K562 (cell line): Measurements from ENCODE around the gene NKAIN4. TPM values are rescaled to one million over a fixed set of nuclear protein-coding genes. Genes with fewer than 3 reads are reported as not detected.

Experiments used
- ESRRA ChIP-seq: fragments of 450-650 bp; IDR thresholded peaks from 2 replicates; pipeline ENCODE4 v1.6.1; 2014; ENCODE audit warnings: low read depth, mild to moderate bottlenecking, moderate library complexity, borderline replicate concordance
- FOXK2 ChIP-seq, 2 experiments: fragments of 450-650 bp; IDR thresholded peaks in 1 of 2; conservative IDR thresholded peaks in 1 of 2; 2 replicates each; pipeline ENCODE4 v1.6.1; 2016; ENCODE audit warnings: low read depth in 2 of 2, mild to moderate bottlenecking in 1 of 2
- FUS ChIP-seq: fragments of 200-400 bp; formaldehyde crosslinking; optimal IDR thresholded peaks from 2 replicates; pipeline ENCODE3; 2017; ENCODE audit warnings: low read depth, low read length
- GABPB1 ChIP-seq: sonication (generic); formaldehyde crosslinking; IDR thresholded peaks from 2 replicates; pipeline ENCODE4 v1.8.0; 2022; ENCODE audit warnings: mild to moderate bottlenecking, missing genetic modification reagents
- HDGF ChIP-seq: fragments of 450-650 bp; IDR thresholded peaks from 2 replicates; pipeline ENCODE4 v1.6.1; 2016
- HMGN3 ChIP-seq: IDR thresholded peaks from 2 replicates; pipeline ENCODE4 v1.6.1; 2011; ENCODE audit warnings: borderline replicate concordance, low read depth, mild to moderate bottlenecking, mixed read lengths, low read length; ENCODE audit not compliant: insufficient read length; ENCODE audit errors: extremely low read depth
- HNRNPK ChIP-seq: fragments of 200-400 bp; formaldehyde crosslinking; IDR thresholded peaks from one replicate; pipeline ENCODE4 v1.6.1; 2018; ENCODE audit warnings: mild to moderate bottlenecking, low read depth, low read length; ENCODE audit not compliant: poor library complexity, severe bottlenecking
- NFRKB ChIP-seq: fragments of 450-650 bp; IDR thresholded peaks from 2 replicates; pipeline ENCODE4 v1.6.1; 2016; ENCODE audit warnings: low read depth
- POLR2H ChIP-seq: IDR thresholded peaks from 2 replicates; pipeline ENCODE4 v1.6.1; 2016; ENCODE audit warnings: missing genetic modification characterization, low read depth, mild to moderate bottlenecking, control low read depth, missing compliant biosample characterization, moderate library complexity
- RNF2 ChIP-seq: sonication (generic); IDR thresholded peaks from 2 replicates; pipeline ENCODE4 v1.6.1; 2016
- SMARCE1 ChIP-seq: fragments of 450-650 bp; IDR thresholded peaks from 2 replicates; pipeline ENCODE4 v1.7.1; 2016; ENCODE audit warnings: mild to moderate bottlenecking
- STAT5B ChIP-seq: fragments of 250-450 bp; sonication (Bioruptor Pico); IDR thresholded peaks from 2 replicates; pipeline ENCODE4 v1.8.0; 2021; ENCODE audit warnings: mild to moderate bottlenecking, inconsistent platforms
- TEAD1 ChIP-seq, 2 experiments: fragments of 450-650 bp in 1 of 2; sonication (generic) in 1 of 2; formaldehyde crosslinking; IDR thresholded peaks; 2 replicates each; pipeline versions ENCODE4 v1.4.0 to v1.8.0; 2020 to 2022; ENCODE audit warnings: mild to moderate bottlenecking in 2 of 2, missing genetic modification reagents in 1 of 2
- ZFX ChIP-seq: sonication (generic); formaldehyde crosslinking; IDR thresholded peaks from 2 replicates; pipeline ENCODE4 v1.8.0; 2022; ENCODE audit warnings: mild to moderate bottlenecking, missing genetic modification reagents, moderate library complexity
- ZNF778 ChIP-seq: fragments of 450-650 bp; formaldehyde crosslinking; IDR thresholded peaks from 2 replicates; pipeline ENCODE4 v1.4.0; 2020; ENCODE audit warnings: mild to moderate bottlenecking, moderate library complexity
- ZSCAN29 ChIP-seq: fragments of 450-650 bp; IDR thresholded peaks from 2 replicates; pipeline ENCODE4 v1.6.1; 2017
- polyA plus RNA-seq, 8 experiments: library from polyadenylated mRNA; depleted of rRNA in 4 of 8; stranded (reverse) in 5 of 8; unstranded in 3 of 8; fragments of >200 nt; fragmentation: Nextera tagmentation in 2 of 8; fragmentation: Illumina TruSeq in 1 of 8; extraction: Ambion mirVana in 2 of 8; extraction: Trizol in 1 of 8; gene quantifications; 2 replicates each; pipeline versions ENCODE4 v1.2.1 to v1.2.3, GENCODE V29; 2011 to 2014; ENCODE audit warnings: inconsistent platforms in 1 of 8, missing spikeins in 1 of 8
- total RNA-seq, 7 experiments: library from RNA; depleted of rRNA in 6 of 7; stranded (reverse); fragments of >200 nt in 6 of 7; fragmentation: Illumina TruSeq in 2 of 7; extraction: Trizol in 2 of 7; gene quantifications; 2 replicates each; pipeline versions ENCODE4 v1.2.1 to v1.2.3, GENCODE V29; 2011 to 2021; ENCODE audit warnings: low replicate concordance in 1 of 7
- TF ChIP-seq, protein P1 (sequence below): fragments of 450-650 bp; formaldehyde crosslinking; conservative IDR thresholded peaks from 2 replicates; pipeline ENCODE4 v1.4.0; 2022; ENCODE audit warnings: mild to moderate bottlenecking, missing genetic modification characterization
- TF ChIP-seq, protein P2 (sequence below): sonication (generic); formaldehyde crosslinking; IDR thresholded peaks from 2 replicates; pipeline ENCODE4 v1.5.0; 2020; ENCODE audit warnings: missing genetic modification reagents
- TF ChIP-seq, protein P3 (sequence below): fragments of 450-650 bp; formaldehyde crosslinking; IDR thresholded peaks from 2 replicates; pipeline ENCODE4 v1.4.0; 2022; ENCODE audit warnings: missing genetic modification characterization
- TF ChIP-seq, protein P4 (sequence below): fragments of 250-450 bp; sonication (Bioruptor Pico); IDR thresholded peaks from 2 replicates; pipeline ENCODE4 v1.4.0; 2020; ENCODE audit warnings: mild to moderate bottlenecking, moderate library complexity
- TF ChIP-seq, protein P5 (sequence below): fragments of 200-800 bp; sonication (Bioruptor generic); IDR thresholded peaks from 2 replicates; pipeline ENCODE4 v1.6.1; 2017; ENCODE audit warnings: missing genetic modification characterization, missing compliant biosample characterization

NKAIN4 gene
- total and polyA plus RNA-seq, 9 of the 15 experiments (the other 6 are each of a cell fraction or from before 2014, with no cell fraction given) = not detected

- TF ChIP-seq HMGN3 (peak; percentile 80), GABPB1 (peak; percentile 58; the same call in 1 of the 2 replicates), ZNF778 (CRISPR knock-in tag) (no peak), FUS (peak; percentile 12), ZSCAN29 (peak; percentile 29; the same call in 1 of the 2 replicates), STAT5B (CRISPR knock-in tag) (no peak), SMARCE1 (0 out of 2 replicates have a peak, but pooled peaks have one; percentile 40), RNF2 (peak; percentile 21; the same call in 1 of the 2 replicates), ESRRA (peak; percentile 79; the same call in 1 of the 2 replicates), HNRNPK (no peak), TEAD1 (CRISPR knock-in tag; IDR thresholded peaks at IDR 0.05) (0 out of 4 replicates have a peak, but pooled peaks of 1 of the 2 experiments have one; percentile 28), FOXK2 (conservative IDR thresholded peaks at IDR 0.05 in 1 of 2, IDR thresholded peaks at IDR 0.05 in 1 of 2; ENCODE audit: low read depth in 2 of 2) (peak in 1 of 2 experiments; percentile 51; a peak in 1 of 4 replicates), HDGF (no peak), NFRKB (no peak), POLR2H (tag) (no peak), ZFX (peak; percentile 82)
- TF ChIP-seq, protein P1, sequence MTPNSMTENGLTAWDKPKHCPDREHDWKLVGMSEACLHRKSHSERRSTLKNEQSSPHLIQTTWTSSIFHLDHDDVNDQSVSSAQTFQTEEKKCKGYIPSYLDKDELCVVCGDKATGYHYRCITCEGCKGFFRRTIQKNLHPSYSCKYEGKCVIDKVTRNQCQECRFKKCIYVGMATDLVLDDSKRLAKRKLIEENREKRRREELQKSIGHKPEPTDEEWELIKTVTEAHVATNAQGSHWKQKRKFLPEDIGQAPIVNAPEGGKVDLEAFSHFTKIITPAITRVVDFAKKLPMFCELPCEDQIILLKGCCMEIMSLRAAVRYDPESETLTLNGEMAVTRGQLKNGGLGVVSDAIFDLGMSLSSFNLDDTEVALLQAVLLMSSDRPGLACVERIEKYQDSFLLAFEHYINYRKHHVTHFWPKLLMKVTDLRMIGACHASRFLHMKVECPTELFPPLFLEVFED (CRISPR knock-in tag) = 0 out of 2 replicates have a peak, but pooled peaks have one; percentile 8
- TF ChIP-seq, protein P2, sequence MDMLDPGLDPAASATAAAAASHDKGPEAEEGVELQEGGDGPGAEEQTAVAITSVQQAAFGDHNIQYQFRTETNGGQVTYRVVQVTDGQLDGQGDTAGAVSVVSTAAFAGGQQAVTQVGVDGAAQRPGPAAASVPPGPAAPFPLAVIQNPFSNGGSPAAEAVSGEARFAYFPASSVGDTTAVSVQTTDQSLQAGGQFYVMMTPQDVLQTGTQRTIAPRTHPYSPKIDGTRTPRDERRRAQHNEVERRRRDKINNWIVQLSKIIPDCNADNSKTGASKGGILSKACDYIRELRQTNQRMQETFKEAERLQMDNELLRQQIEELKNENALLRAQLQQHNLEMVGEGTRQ = peak; percentile 96
- TF ChIP-seq, protein P3, sequence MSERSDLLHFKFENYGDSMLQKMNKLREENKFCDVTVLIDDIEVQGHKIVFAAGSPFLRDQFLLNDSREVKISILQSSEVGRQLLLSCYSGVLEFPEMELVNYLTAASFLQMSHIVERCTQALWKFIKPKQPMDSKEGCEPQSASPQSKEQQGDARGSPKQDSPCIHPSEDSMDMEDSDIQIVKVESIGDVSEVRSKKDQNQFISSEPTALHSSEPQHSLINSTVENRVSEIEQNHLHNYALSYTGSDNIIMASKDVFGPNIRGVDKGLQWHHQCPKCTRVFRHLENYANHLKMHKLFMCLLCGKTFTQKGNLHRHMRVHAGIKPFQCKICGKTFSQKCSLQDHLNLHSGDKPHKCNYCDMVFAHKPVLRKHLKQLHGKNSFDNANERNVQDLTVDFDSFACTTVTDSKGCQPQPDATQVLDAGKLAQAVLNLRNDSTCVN (CRISPR knock-in tag) = peak; percentile 62; the same call in 1 of the 2 replicates
- TF ChIP-seq, protein P4, sequence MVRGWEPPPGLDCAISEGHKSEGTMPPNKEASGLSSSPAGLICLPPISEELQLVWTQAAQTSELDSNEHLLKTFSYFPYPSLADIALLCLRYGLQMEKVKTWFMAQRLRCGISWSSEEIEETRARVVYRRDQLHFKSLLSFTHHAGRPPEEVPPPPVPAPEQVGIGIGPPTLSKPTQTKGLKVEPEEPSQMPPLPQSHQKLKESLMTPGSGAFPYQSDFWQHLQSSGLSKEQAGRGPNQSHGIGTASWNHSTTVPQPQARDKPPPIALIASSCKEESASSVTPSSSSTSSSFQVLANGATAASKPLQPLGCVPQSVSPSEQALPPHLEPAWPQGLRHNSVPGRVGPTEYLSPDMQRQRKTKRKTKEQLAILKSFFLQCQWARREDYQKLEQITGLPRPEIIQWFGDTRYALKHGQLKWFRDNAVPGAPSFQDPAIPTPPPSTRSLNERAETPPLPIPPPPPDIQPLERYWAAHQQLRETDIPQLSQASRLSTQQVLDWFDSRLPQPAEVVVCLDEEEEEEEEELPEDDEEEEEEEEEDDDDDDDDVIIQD (CRISPR knock-in tag) = 0 out of 2 replicates have a peak, but pooled peaks have one; percentile 59
- TF ChIP-seq, protein P5, sequence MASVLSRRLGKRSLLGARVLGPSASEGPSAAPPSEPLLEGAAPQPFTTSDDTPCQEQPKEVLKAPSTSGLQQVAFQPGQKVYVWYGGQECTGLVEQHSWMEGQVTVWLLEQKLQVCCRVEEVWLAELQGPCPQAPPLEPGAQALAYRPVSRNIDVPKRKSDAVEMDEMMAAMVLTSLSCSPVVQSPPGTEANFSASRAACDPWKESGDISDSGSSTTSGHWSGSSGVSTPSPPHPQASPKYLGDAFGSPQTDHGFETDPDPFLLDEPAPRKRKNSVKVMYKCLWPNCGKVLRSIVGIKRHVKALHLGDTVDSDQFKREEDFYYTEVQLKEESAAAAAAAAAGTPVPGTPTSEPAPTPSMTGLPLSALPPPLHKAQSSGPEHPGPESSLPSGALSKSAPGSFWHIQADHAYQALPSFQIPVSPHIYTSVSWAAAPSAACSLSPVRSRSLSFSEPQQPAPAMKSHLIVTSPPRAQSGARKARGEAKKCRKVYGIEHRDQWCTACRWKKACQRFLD (CRISPR knock-in tag) = peak; percentile 38; the same call in 1 of the 2 replicates
These were observed 38.0 kb downstream of the NKAIN4 start, which contains the start of gene YTHDF1 (continued) for GRCh38 chr20:63216041-63216848.
